ENCODE results near the gene MMP2. TPM values are rescaled to one million over a fixed set of nuclear protein-coding genes. Genes with fewer than 3 reads are reported as not detected.

Gene MMP2
- total RNA-seq, 1 donor from 2014 or later = 1,246 TPM

DNA sequence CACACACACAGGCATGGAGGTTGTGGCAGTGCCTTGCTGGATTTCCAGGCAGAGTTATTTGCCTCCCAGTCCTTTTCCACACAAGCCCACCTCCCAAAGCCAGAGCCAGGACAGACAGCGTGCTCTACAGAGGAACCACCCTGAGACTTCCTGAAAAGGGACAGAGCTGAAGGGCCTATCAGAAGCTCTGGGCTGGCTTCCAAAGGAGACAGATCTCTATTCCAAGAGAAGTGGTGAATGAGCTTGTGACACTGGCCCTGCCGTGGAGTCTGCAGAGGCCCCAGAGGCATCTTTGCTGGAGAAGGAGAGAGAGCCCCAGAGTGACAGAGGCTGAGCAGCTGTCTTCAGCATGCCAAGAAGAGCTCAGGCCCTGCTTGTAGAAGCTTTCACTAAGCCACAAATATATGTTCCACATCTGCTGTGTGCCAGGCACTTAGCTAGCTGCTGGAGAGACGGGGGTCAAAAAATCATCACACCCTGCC lies 21.6 kb downstream of the MMP2 start:
- Histone ChIP-seq H3K27ac (ENCODE audit: low read depth, low read length) (peak overlapping the region; percentile 98), H3K4me2 (ENCODE audit: low read length) (peak overlapping the region; percentile 77), H3K79me2 (ENCODE audit: insufficient read depth, low read length) (no peaks in the 10 kb centered on the region), H3K36me3 (ENCODE audit: insufficient read depth, low read length) (peaks cover 28% of the 10 kb centered on the region), H3K4me3 (ENCODE audit: insufficient read depth, low read depth, low read length) (no peak overlapping the region), H3K4me1 (ENCODE audit: insufficient read depth, low read length) (peaks cover 67% of the 10 kb centered on the region), H3K9me3 (ENCODE audit: insufficient read depth, low read depth, low read length) (no peaks in the 10 kb centered on the region), H4K20me1 (ENCODE audit: insufficient read depth, low read length) (no peaks in the 10 kb centered on the region), H3K9ac (ENCODE audit: low read length) (peak overlapping the region; percentile 85), H2AFZ (ENCODE audit: low read depth, low read length) (no peak overlapping the region), H3K27me3 (ENCODE audit: insufficient read depth, low read length) (no peaks in the 10 kb centered on the region)
- Mint-ChIP-seq H3K27ac (ENCODE audit: unreplicated experiment) (peak overlapping the region; percentile 100), H3K4me3 (ENCODE audit: unreplicated experiment) (peak overlapping the region; percentile 46), H3K9me3 (ENCODE audit: unreplicated experiment) (no peaks in the 10 kb centered on the region), H3K36me3 (ENCODE audit: low read depth, unreplicated experiment) (peaks cover 33% of the 10 kb centered on the region), H3K4me1 (ENCODE audit: low read depth, unreplicated experiment) (peaks cover 66% of the 10 kb centered on the region), H3K27me3 (ENCODE audit: low read depth, unreplicated experiment) (no peaks in the 10 kb centered on the region)
- TF ChIP-seq, protein P1, sequence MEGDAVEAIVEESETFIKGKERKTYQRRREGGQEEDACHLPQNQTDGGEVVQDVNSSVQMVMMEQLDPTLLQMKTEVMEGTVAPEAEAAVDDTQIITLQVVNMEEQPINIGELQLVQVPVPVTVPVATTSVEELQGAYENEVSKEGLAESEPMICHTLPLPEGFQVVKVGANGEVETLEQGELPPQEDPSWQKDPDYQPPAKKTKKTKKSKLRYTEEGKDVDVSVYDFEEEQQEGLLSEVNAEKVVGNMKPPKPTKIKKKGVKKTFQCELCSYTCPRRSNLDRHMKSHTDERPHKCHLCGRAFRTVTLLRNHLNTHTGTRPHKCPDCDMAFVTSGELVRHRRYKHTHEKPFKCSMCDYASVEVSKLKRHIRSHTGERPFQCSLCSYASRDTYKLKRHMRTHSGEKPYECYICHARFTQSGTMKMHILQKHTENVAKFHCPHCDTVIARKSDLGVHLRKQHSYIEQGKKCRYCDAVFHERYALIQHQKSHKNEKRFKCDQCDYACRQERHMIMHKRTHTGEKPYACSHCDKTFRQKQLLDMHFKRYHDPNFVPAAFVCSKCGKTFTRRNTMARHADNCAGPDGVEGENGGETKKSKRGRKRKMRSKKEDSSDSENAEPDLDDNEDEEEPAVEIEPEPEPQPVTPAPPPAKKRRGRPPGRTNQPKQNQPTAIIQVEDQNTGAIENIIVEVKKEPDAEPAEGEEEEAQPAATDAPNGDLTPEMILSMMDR (IDR thresholded peaks at IDR 0.05; ENCODE audit: insufficient read depth, low read depth, low read length) = no peak
- no peak for TF ChIP-seq EZH2 (IDR thresholded peaks at IDR 0.05; ENCODE audit: insufficient read depth, low read length)
- FAIRE-seq = peak; percentile 50
- peak; percentile 56 for DNase-seq (ENCODE audit: low read depth)

DNA sequence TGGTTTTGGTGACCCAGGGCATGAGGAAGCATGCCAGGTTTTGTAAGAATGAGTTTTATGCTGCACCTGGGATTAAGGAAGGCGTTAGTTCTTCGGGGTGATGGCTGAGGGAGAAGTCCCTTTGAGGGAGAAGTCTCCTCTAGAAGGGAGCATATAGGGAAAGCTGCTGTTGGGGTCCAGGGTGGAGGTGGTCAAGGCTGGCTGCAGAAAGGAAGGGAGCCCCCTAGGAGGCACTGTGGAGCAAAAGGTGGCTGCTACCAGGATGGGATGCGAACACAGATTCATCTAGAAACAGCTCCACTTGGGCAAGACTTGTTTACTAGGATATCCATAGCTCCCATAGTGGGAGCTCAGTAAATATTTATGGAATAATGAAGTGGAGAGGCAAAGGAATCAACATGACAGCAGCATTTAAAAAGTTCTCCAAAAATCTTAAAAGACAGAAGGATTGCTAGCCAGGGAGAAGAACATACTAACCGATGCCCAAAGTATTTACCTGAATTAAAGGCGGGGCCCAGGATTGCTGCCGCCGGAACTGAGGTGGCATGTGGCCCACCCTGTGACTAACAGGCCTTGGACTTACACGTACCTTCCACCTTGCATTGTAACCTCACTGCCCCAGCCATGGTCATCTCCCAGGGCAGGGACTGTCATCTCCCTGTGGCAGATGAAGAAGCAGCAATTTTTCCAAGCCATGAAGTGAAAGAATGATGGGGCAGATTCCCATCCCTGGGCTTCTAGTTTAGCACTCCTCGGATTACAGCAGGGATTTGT lies 22.7 kb downstream of the MMP2 start:
- TF ChIP-seq, protein P1 (IDR thresholded peaks at IDR 0.05; ENCODE audit: insufficient read depth, low read depth, low read length) = peak; percentile 34
- no peak for TF ChIP-seq EZH2 (IDR thresholded peaks at IDR 0.05; ENCODE audit: insufficient read depth, low read length)
- Histone ChIP-seq H3K79me2 (ENCODE audit: insufficient read depth, low read length) (no peaks in the 10 kb centered on the region), H3K9me3 (ENCODE audit: insufficient read depth, low read depth, low read length) (no peaks in the 10 kb centered on the region), H3K4me3 (ENCODE audit: insufficient read depth, low read depth, low read length) (no peak overlapping the region), H3K36me3 (ENCODE audit: insufficient read depth, low read length) (peaks cover 23% of the 10 kb centered on the region), H3K27ac (ENCODE audit: low read depth, low read length) (peak overlapping the region; percentile 98), H3K4me1 (ENCODE audit: insufficient read depth, low read length) (peaks cover 56% of the 10 kb centered on the region), H3K9ac (ENCODE audit: low read length) (peak overlapping the region; percentile 85), H3K4me2 (ENCODE audit: low read length) (peak overlapping the region; percentile 77), H2AFZ (ENCODE audit: low read depth, low read length) (no peak overlapping the region), H3K27me3 (ENCODE audit: insufficient read depth, low read length) (no peaks in the 10 kb centered on the region), H4K20me1 (ENCODE audit: insufficient read depth, low read length) (no peaks in the 10 kb centered on the region)
- FAIRE-seq (no peak), DNase-seq (ENCODE audit: low read depth) (no peak)
- Mint-ChIP-seq H3K9me3 (ENCODE audit: unreplicated experiment) (no peaks in the 10 kb centered on the region), H3K4me1 (ENCODE audit: low read depth, unreplicated experiment) (peaks cover 55% of the 10 kb centered on the region), H3K4me3 (ENCODE audit: unreplicated experiment) (no peak overlapping the region), H3K27ac (ENCODE audit: unreplicated experiment) (peak overlapping the region; percentile 73), H3K36me3 (ENCODE audit: low read depth, unreplicated experiment) (peaks cover 23% of the 10 kb centered on the region), H3K27me3 (ENCODE audit: low read depth, unreplicated experiment) (no peaks in the 10 kb centered on the region)
